H1 (cell line): Measurements from ENCODE around the gene OPCML. TPM values are rescaled to one million over a fixed set of nuclear protein-coding genes. Genes with fewer than 3 reads are reported as not detected.

Experiments
- CTCF ChIA-PET: fragments of 300-600 bp; sonication (Branson Sonifier 250); formaldehyde crosslinking; loops from one replicate; lab custom pipeline; 2021; ENCODE audit not compliant: partially characterized antibody; lab: Charles Lee
- POLR2A ChIA-PET: fragments of 300-600 bp; sonication (Branson Sonifier 250); formaldehyde crosslinking; loops from one replicate; lab custom pipeline; 2021; ENCODE audit warnings: inconsistent platforms; ENCODE audit not compliant: partially characterized antibody; lab: Charles Lee
- DNase-seq, 2 experiments: peaks; one replicate each; pipeline versions ENCODE4 v3.0.0 to v3.0.0-alpha.2; 2010 to 2022; ENCODE audit warnings: low spot score in 2 of 2, low read depth in 1 of 2, mixed read lengths in 1 of 2
- FAIRE-seq: peaks from 2 replicates; lab custom pipeline; 2011; peaks lifted over from hg19 to GRCh38; lab: Jason Lieb, UNC
- H2AFZ ChIP-seq: 2 replicates; pipeline ENCODE4 v1.8.1; 2012; ENCODE audit warnings: low read length, inconsistent platforms
- H2AK5ac ChIP-seq: 2 replicates; pipeline ENCODE4 v1.6.1; 2013; ENCODE audit warnings: low read depth, low read length
- H2BK120ac ChIP-seq: replicated peaks from 2 replicates; pipeline ENCODE3; 2013; ENCODE audit warnings: low read depth, low read length, inconsistent platforms
- H2BK12ac ChIP-seq: 2 replicates; pipeline ENCODE4 v1.6.1; 2013; ENCODE audit warnings: low read depth, low read length
- H2BK15ac ChIP-seq: 2 replicates; pipeline ENCODE4 v1.6.1; 2013; ENCODE audit warnings: low read length
- H2BK20ac ChIP-seq: 2 replicates; pipeline ENCODE4 v1.6.1; 2013; ENCODE audit warnings: low read length
- H2BK5ac ChIP-seq: 2 replicates; pipeline ENCODE4 v1.6.1; 2013; ENCODE audit warnings: low read depth, low read length
- H3K14ac ChIP-seq: 2 replicates; pipeline ENCODE4 v1.6.1; 2013; ENCODE audit warnings: inconsistent platforms; ENCODE audit not compliant: insufficient read length
- H3K18ac ChIP-seq: 2 replicates; pipeline ENCODE4 v1.6.1; 2013; ENCODE audit warnings: low read length; ENCODE audit errors: extremely low read depth
- H3K23ac ChIP-seq: 2 replicates; pipeline ENCODE4 v1.6.1; 2013; ENCODE audit warnings: inconsistent platforms; ENCODE audit not compliant: insufficient read length
- H3K23me2 ChIP-seq: 2 replicates; pipeline ENCODE4 v1.6.1; 2013; ENCODE audit warnings: low read depth, low read length
- H3K27ac ChIP-seq: 2 replicates; pipeline ENCODE4 v1.6.1; 2011; ENCODE audit warnings: low read depth, low read length, inconsistent platforms
- H3K27me3 ChIP-seq, 4 experiments: replicated peaks in 1 of 4; 1 replicate in 1 of 4; 2 replicates in 3 of 4; pipeline versions ENCODE4 v1.6.1 to v1.8.1; 2011 to 2013; ENCODE audit warnings: low read length in 3 of 4, mild to moderate bottlenecking in 3 of 4, inconsistent platforms in 2 of 4, mixed read lengths in 2 of 4, moderate library complexity in 1 of 4; ENCODE audit not compliant: control insufficient read depth in 3 of 4, insufficient read depth in 3 of 4; ENCODE audit errors: extremely low read depth in 1 of 4
- H3K36me3 ChIP-seq, 4 experiments: 2 replicates each; pipeline versions ENCODE4 v1.6.1 to v1.8.1; 2011 to 2013; ENCODE audit warnings: mild to moderate bottlenecking in 4 of 4, low read length in 3 of 4, moderate library complexity in 2 of 4, control low read depth in 1 of 4, inconsistent platforms in 1 of 4; ENCODE audit not compliant: insufficient read depth in 4 of 4, control insufficient read depth in 2 of 4
- H3K4ac ChIP-seq: replicated peaks from 2 replicates; pipeline ENCODE3; 2013; ENCODE audit warnings: low read length, low read depth, mixed read lengths, inconsistent platforms; ENCODE audit not compliant: insufficient read length
- H3K4me1 ChIP-seq, 4 experiments: replicated peaks in 1 of 4; 1 replicate in 1 of 4; 2 replicates in 3 of 4; pipeline versions ENCODE4 v1.6.1 to v1.8.1; 2011 to 2013; ENCODE audit warnings: low read length in 3 of 4, inconsistent platforms in 2 of 4, mixed read lengths in 1 of 4; ENCODE audit not compliant: insufficient read depth in 4 of 4, control insufficient read depth in 3 of 4
- H3K4me2 ChIP-seq, 2 experiments: 2 replicates each; pipeline versions ENCODE4 v1.6.1 to v1.8.1; 2011 to 2013; ENCODE audit warnings: low read depth in 2 of 2, low read length in 2 of 2, control low read depth in 1 of 2, inconsistent platforms in 1 of 2, mild to moderate bottlenecking in 1 of 2; ENCODE audit not compliant: insufficient read depth in 1 of 2
- H3K4me3 ChIP-seq, 4 experiments: fragments of 200-600, 300-600 bp in 1 of 4; sonication (generic), shearing (Covaris generic), sonication (Bioruptor Twin) in 1 of 4; 2 replicates each; pipeline versions ENCODE4 v1.5.1 to v1.8.1; 2011 to 2016; ENCODE audit warnings: low read length in 4 of 4, low read depth in 3 of 4, control low read depth in 2 of 4, inconsistent platforms in 2 of 4, mild to moderate bottlenecking in 2 of 4, mixed read lengths in 1 of 4, moderate library complexity in 1 of 4; ENCODE audit not compliant: insufficient read depth in 2 of 4; ENCODE audit errors: extremely low read depth in 1 of 4
- H3K56ac ChIP-seq: replicated peaks from 2 replicates; pipeline ENCODE3; 2013; ENCODE audit warnings: low read depth, mild to moderate bottlenecking, mixed read lengths, low read length, inconsistent platforms; ENCODE audit not compliant: insufficient read length
- H3K79me1 ChIP-seq: 2 replicates; pipeline ENCODE4 v1.6.1; 2013; ENCODE audit warnings: low read depth, low read length, control low read depth
- H3K79me2 ChIP-seq, 2 experiments: 2 replicates each; pipeline versions ENCODE4 v1.6.1 to v1.8.1; 2012 to 2013; ENCODE audit warnings: low read length in 2 of 2, mild to moderate bottlenecking in 2 of 2, inconsistent platforms in 1 of 2; ENCODE audit not compliant: insufficient read depth in 2 of 2, control insufficient read depth in 1 of 2
- H3K9ac ChIP-seq, 4 experiments: replicated peaks in 1 of 4; 1 replicate in 1 of 4; 2 replicates in 3 of 4; pipeline versions ENCODE4 v1.6.1 to v1.8.1; 2011 to 2013; ENCODE audit warnings: low read depth in 3 of 4, low read length in 3 of 4, control low read depth in 2 of 4, mild to moderate bottlenecking in 2 of 4, moderate library complexity in 2 of 4, inconsistent platforms in 1 of 4; ENCODE audit errors: extremely low read depth in 1 of 4
- H3K9me3 ChIP-seq, 2 experiments: 2 replicates each; pipeline versions ENCODE4 v1.6.1 to v1.8.1; 2012 to 2013; ENCODE audit warnings: mild to moderate bottlenecking in 2 of 2, moderate library complexity in 2 of 2, control low read depth in 1 of 2, inconsistent platforms in 1 of 2, low read depth in 1 of 2, low read length in 1 of 2, mixed read lengths in 1 of 2; ENCODE audit not compliant: insufficient read depth in 2 of 2
- H4K20me1 ChIP-seq, 2 experiments: replicated peaks in 1 of 2; 2 replicates each; pipeline versions ENCODE3 to v1.8.1; 2011 to 2013; ENCODE audit warnings: inconsistent platforms in 2 of 2, low read length in 2 of 2, mild to moderate bottlenecking in 1 of 2; ENCODE audit not compliant: insufficient read depth in 2 of 2, control insufficient read depth in 1 of 2
- H4K5ac ChIP-seq: 2 replicates; pipeline ENCODE4 v1.6.1; 2013; ENCODE audit warnings: low read length, low read depth, mixed read lengths, inconsistent platforms; ENCODE audit not compliant: insufficient read length
- H4K8ac ChIP-seq: 2 replicates; pipeline ENCODE4 v1.8.0; 2013; ENCODE audit warnings: mild to moderate bottlenecking, moderate library complexity, low read length, inconsistent platforms; ENCODE audit not compliant: insufficient read depth; ENCODE audit errors: extremely low read depth
- H4K91ac ChIP-seq: replicated peaks from 2 replicates; pipeline ENCODE3; 2013; ENCODE audit warnings: low read length, mixed read lengths, inconsistent platforms; ENCODE audit not compliant: insufficient read length
- CEBPB ChIP-seq: IDR thresholded peaks from 2 replicates; pipeline ENCODE4 v1.6.1; 2012; ENCODE audit warnings: low read depth, low read length
- JUN ChIP-seq: IDR thresholded peaks from 2 replicates; pipeline ENCODE4 v1.6.1; 2011; ENCODE audit warnings: low read depth, mild to moderate bottlenecking, improper control_type of control experiment, low read length
- RFX5 ChIP-seq: IDR thresholded peaks from 2 replicates; pipeline ENCODE4 v1.6.1; 2011; ENCODE audit warnings: low read depth, low read length, improper control_type of control experiment, borderline replicate concordance
- SUZ12 ChIP-seq: fragments of 200-600 bp; sonication (generic); IDR thresholded peaks from 2 replicates; pipeline ENCODE4 v1.6.1; 2012; ENCODE audit warnings: mild to moderate bottlenecking, inconsistent platforms, low read length, moderate library complexity, mixed read lengths
- YY1 ChIP-seq: IDR thresholded peaks from 2 replicates; pipeline ENCODE4 v1.6.1; 2011; ENCODE audit warnings: low read depth, mild to moderate bottlenecking, low read length
- WGBS, 2 experiments: shearing (Covaris generic) in 1 of 2; methylation state at CpG; one replicate each; pipeline versions ENCODE4 v1.1.6 to v1.1.7; 2013 to 2015; ENCODE audit warnings: low lambda C conversion rate in 2 of 2, mixed read lengths in 2 of 2, inconsistent platforms in 1 of 2, low coverage in 1 of 2, missing lambda C conversion rate in 1 of 2; ENCODE audit not compliant: insufficient replicate concordance in 2 of 2, insufficient coverage in 1 of 2, insufficient read length in 1 of 2; ENCODE audit errors: extremely low coverage in 1 of 2, missing lambda C conversion rate in 1 of 2; 5-methylcytosine and 5-hydroxymethylcytosine counted together
- polyA plus RNA-seq, 7 experiments: library from polyadenylated mRNA; depleted of rRNA in 3 of 7; stranded (reverse) in 5 of 7; unstranded in 2 of 7; fragments of >200 nt in 5 of 7; fragments of 200-250 nt in 2 of 7; gene quantifications; 1 replicate in 5 of 7; 2 replicates in 1 of 7; 4 replicates in 1 of 7; pipeline versions ENCODE4 v1.2.1 to v1.2.3, GENCODE V29; 2011 to 2013; ENCODE audit warnings: missing spikeins in 2 of 7, mixed read lengths in 2 of 7
- total RNA-seq: library from RNA; stranded (reverse); fragmentation: NEBNext Ultra II Directional; extraction: Animal tissue kit (Norgen Biotek cat#: 25700); gene quantifications from 2 replicates; pipeline ENCODE4 v1.2.1, GENCODE V29; 2021

The OPCML gene
- total and polyA plus RNA-seq, 2 of the 8 experiments (the other 6 are each of a cell fraction or from before 2014, with no cell fraction given), result 2.3 to 3.1 TPM

DNA sequence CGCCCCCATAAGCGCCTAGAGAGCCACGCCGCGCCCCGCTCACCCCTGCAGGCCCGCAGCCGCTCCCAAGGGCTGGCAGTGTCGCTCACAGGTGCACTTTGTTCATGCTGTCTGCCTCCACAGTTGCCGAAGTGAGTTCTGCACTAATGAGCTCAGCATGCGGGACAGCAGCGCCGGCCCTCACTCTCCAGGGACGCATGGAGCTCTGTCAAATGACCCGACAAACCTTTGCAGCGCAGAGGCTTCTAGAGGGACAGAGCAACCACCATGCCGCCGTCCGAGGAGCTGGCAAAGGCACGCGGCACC, 170.7 kb downstream of the OPCML start:
- H3K79me2 ChIP-seq, result no peaks in the 10 kb centered on the region
- H3K23ac ChIP-seq, result no peak overlapping the region
- no peak overlapping the region for H3K4me3 ChIP-seq
- no peaks in the 10 kb centered on the region for H3K36me3 ChIP-seq
- WGBS, 2 experiments, result 91% methylated on average over 17 of the region's 21 CpGs; no CpG with 5 or more reads in 1 of the 2 experiments
- no peaks in the 10 kb centered on the region for H3K9me3 ChIP-seq
- no peak overlapping the region for H2BK12ac ChIP-seq
- H2BK120ac ChIP-seq, result no peak overlapping the region
- no peak overlapping the region for H4K91ac ChIP-seq
- H3K14ac ChIP-seq, result no peak overlapping the region
- no peak overlapping the region for H3K18ac ChIP-seq
- H3K27ac ChIP-seq, result no peak overlapping the region
- no peaks in the 10 kb centered on the region for H3K23me2 ChIP-seq
- ChIA-PET CTCF (interaction anchor here (1.3 kb wide), 1 partner anchor 283 kb away, joined by 3 read pairs; no protein-coding TSS in a partner anchor), POLR2A (no interaction called here)
- H2BK15ac ChIP-seq, result no peak overlapping the region
- DNase-seq (no peak), FAIRE-seq (no peak)
- H3K79me1 ChIP-seq, result no peaks in the 10 kb centered on the region
- no peak overlapping the region for H3K56ac ChIP-seq
- no peak overlapping the region for H3K4me2 ChIP-seq
- no peaks in the 10 kb centered on the region for H3K27me3 ChIP-seq
- H3K4me1 ChIP-seq, result no peaks in the 10 kb centered on the region
- no peak overlapping the region for H2AFZ ChIP-seq
- H2BK20ac ChIP-seq, result no peak overlapping the region
- no peaks in the 10 kb centered on the region for H4K20me1 ChIP-seq
- TF ChIP-seq SUZ12 (no peak), RFX5 (no peak), YY1 (no peak), JUN (no peak), CEBPB (no peak)
- H4K5ac ChIP-seq, result no peak overlapping the region
- H2BK5ac ChIP-seq, result no peak overlapping the region
- no peak overlapping the region for H3K4ac ChIP-seq
- H4K8ac ChIP-seq, result no peak overlapping the region
- H2AK5ac ChIP-seq, result no peak overlapping the region
- H3K9ac ChIP-seq, result no peak overlapping the region
